Endothelial cell (in vitro differentiated cells): ENCODE measurements around the gene TDP1. TPM values are rescaled to one million over a fixed set of nuclear protein-coding genes. Genes with fewer than 3 reads are reported as not detected.

Experiments
- DNase-seq: peaks from one replicate; pipeline ENCODE4 v3.0.0; 2021; ENCODE audit warnings: low spot score
- H3K27ac Mint-ChIP-seq: one replicate; pipeline ENCODE4 v1.8.0; 2021; ENCODE audit warnings: mixed read lengths, inconsistent platforms; ENCODE audit not compliant: unreplicated experiment
- H3K27me3 Mint-ChIP-seq: one replicate; pipeline ENCODE4 v1.8.0; 2021; ENCODE audit warnings: mild to moderate bottlenecking, moderate library complexity, mixed read lengths, inconsistent platforms; ENCODE audit not compliant: unreplicated experiment
- H3K36me3 Mint-ChIP-seq: one replicate; pipeline ENCODE4 v1.8.0; 2021; ENCODE audit warnings: mild to moderate bottlenecking, low read depth, mixed read lengths, inconsistent platforms; ENCODE audit not compliant: unreplicated experiment
- H3K4me1 Mint-ChIP-seq: one replicate; pipeline ENCODE4 v1.8.0; 2021; ENCODE audit warnings: mild to moderate bottlenecking, mixed read lengths, inconsistent platforms; ENCODE audit not compliant: unreplicated experiment
- H3K4me3 Mint-ChIP-seq: one replicate; pipeline ENCODE4 v1.8.0; 2021; ENCODE audit warnings: mild to moderate bottlenecking, mixed read lengths, inconsistent platforms; ENCODE audit not compliant: unreplicated experiment
- H3K9me3 Mint-ChIP-seq: one replicate; pipeline ENCODE4 v1.8.0; 2021; ENCODE audit warnings: mixed read lengths, inconsistent platforms; ENCODE audit not compliant: unreplicated experiment
- total RNA-seq: library from RNA; stranded (reverse); fragmentation: NEBNext Ultra II Directional; extraction: Animal tissue kit (Norgen Biotek cat#: 25700); gene quantifications from one replicate; pipeline ENCODE4 v1.2.1, GENCODE V29; 2021; ENCODE audit not compliant: unreplicated experiment
- TF ChIP-seq, protein P1 (sequence below): fragments of 200-600 bp; sonication (generic); IDR thresholded peaks from one replicate; pipeline ENCODE4 v1.5.0; 2021; ENCODE audit warnings: antibody characterized with exemption; ENCODE audit not compliant: unreplicated experiment

The TDP1 gene
- total RNA-seq, 1 donor from 2014 or later: 34.9 TPM

DNA sequence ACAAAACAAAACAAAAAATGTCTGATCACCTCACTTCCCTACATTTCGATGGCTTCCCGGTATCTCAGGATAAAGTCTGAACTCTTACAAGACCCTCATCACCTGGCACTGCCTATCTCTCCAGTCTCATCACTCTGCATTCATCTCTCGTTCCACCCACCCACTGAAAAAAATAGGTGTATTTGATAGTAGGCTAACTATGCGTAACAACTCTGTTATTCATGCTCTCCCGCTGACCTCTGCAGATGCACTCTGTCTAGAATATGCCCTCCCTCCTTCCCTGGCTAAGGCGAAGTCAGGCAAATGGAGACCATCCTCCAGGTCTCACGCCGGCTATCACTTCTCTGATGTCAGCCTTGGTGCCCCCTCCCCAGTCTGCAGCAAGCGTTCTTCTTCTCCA lies 46.1 kb upstream of the TDP1 start:
- no peaks in the 10 kb centered on the region for H3K4me1 Mint-ChIP-seq
- no peak overlapping the region for H3K27ac Mint-ChIP-seq
- no peak overlapping the region for H3K4me3 Mint-ChIP-seq
- H3K36me3 Mint-ChIP-seq: no peaks in the 10 kb centered on the region
- DNase-seq: no peak
- H3K9me3 Mint-ChIP-seq: no peaks in the 10 kb centered on the region
- no peaks in the 10 kb centered on the region for H3K27me3 Mint-ChIP-seq
- TF ChIP-seq, protein P1, sequence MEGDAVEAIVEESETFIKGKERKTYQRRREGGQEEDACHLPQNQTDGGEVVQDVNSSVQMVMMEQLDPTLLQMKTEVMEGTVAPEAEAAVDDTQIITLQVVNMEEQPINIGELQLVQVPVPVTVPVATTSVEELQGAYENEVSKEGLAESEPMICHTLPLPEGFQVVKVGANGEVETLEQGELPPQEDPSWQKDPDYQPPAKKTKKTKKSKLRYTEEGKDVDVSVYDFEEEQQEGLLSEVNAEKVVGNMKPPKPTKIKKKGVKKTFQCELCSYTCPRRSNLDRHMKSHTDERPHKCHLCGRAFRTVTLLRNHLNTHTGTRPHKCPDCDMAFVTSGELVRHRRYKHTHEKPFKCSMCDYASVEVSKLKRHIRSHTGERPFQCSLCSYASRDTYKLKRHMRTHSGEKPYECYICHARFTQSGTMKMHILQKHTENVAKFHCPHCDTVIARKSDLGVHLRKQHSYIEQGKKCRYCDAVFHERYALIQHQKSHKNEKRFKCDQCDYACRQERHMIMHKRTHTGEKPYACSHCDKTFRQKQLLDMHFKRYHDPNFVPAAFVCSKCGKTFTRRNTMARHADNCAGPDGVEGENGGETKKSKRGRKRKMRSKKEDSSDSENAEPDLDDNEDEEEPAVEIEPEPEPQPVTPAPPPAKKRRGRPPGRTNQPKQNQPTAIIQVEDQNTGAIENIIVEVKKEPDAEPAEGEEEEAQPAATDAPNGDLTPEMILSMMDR: no peak

DNA sequence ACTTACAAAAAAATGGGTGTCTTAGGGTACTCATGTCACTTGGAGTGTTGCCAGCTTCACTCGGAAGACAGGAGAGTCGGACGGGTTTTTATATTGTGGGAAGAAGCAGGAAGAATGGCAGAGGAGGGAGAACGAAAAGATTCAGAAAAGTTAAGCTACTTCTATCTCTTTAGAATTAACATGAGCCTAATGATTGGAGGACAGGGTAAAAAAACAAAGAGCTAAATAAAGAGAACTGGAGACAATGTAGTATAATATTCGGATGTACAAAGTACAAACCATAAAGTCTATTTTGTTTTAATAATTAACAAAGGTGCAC lies 45.1 kb upstream of the TDP1 start:
- no peak overlapping the region for H3K4me3 Mint-ChIP-seq

DNA sequence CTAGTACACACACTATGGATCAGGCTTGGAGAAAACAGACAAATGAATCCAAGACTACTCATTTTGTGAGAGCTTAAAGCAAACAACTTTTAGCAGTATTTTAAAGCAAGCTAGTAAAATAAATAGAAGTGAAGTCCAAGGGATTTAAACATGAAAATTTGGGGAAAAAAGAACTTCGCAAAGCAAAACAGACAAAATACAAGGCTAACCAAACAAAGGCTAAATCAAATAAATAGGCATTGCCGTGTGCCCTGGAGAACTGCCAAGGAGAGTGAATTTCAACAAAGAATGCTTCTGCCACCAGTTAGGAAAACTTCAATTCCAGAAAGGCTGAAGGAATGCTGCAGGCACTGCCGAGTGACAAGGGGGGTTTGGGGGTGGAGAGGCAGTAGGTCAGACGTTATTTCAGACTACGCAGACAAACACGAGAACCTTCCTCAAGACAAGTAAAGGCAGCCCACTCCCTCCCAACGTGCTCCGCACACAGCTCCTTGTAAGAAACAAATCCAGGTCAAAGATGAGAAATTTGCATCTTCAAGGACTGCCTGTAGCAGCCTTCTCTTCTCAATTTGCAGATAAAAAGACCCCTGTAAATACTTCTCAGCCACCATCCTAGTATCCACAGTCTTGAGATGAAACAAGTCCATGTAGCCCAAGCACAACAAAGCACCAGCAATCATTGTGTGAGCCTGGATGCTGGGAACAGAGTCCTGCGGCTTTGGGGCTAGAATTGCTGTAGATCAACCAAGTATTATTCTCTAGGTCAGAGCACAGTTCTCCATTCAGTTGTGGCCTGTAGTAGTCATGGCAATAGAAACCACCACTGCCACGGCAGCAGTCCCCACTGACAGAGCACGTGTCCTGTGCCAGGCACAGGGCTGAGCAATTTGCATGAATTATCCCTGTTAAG lies 44.5 kb upstream of the TDP1 start:
- Mint-ChIP-seq H3K36me3 (no peaks in the 10 kb centered on the region), H3K27ac (no peak overlapping the region), H3K27me3 (no peaks in the 10 kb centered on the region), H3K4me1 (no peaks in the 10 kb centered on the region), H3K4me3 (no peak overlapping the region), H3K9me3 (no peaks in the 10 kb centered on the region)
- TF ChIP-seq, protein P1: no peak
- no peak for DNase-seq

More for the DNA sequence above, 45.1 kb upstream of the TDP1 start:
- no peaks in the 10 kb centered on the region for H3K36me3 Mint-ChIP-seq
- H3K9me3 Mint-ChIP-seq: no peaks in the 10 kb centered on the region
- no peaks in the 10 kb centered on the region for H3K4me1 Mint-ChIP-seq
- TF ChIP-seq, protein P1: no peak
- H3K27ac Mint-ChIP-seq: peak overlapping the region; percentile 3
- no peak for DNase-seq
- no peaks in the 10 kb centered on the region for H3K27me3 Mint-ChIP-seq

DNA sequence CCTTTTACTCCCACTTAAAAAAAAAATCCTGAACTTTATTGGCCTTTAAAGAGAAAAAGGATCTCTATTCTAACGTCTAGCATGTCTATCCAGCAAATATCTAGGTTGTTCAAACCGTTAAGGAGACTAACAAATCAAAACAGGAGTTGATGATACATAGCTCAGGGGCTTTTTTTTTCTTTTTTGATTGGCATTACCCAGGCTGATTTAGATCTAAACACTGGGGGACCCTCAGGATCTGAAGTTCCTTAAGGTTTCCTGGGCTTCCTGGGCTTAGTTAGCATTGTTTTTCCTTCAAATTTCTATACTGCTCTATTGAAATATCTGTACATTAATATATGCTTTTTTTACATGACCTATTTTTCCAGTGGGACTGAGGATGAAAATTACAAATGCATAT lies 43.5 kb upstream of the TDP1 start:
- Mint-ChIP-seq H3K9me3 (no peaks in the 10 kb centered on the region), H3K27ac (peak overlapping the region; percentile 77), H3K27me3 (no peaks in the 10 kb centered on the region), H3K36me3 (no peaks in the 10 kb centered on the region), H3K4me1 (no peaks in the 10 kb centered on the region), H3K4me3 (no peak overlapping the region)
- no peak for DNase-seq
- TF ChIP-seq, protein P1: no peak

DNA sequence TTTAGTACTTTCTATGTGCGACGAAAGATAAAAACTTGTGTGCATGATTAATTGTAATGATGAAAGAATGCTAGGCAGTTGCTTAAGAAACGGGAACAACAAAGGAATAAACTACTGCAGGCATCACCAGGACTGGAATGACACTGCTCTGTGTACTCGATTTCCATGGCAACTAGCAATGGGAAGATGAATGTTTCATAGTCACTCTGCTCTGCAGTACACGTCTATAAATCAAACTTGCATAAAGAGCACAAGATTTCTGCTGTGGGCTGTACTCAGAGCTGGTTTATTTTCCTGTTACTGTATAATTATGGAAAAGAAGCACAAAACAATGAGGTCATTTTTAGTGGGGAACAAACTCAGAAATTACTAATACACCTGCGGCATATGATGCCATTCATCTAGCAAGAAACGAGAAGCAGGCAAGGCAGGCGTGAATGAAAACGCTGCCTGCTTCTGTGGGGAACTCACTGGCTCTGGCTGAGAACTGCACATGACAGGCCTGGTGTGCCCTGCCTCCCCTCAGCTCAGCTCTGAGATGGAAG lies 43.0 kb upstream of the TDP1 start:
- Mint-ChIP-seq H3K36me3 (no peaks in the 10 kb centered on the region), H3K27ac (peak overlapping the region; percentile 77), H3K9me3 (no peaks in the 10 kb centered on the region), H3K4me3 (no peak overlapping the region), H3K4me1 (no peaks in the 10 kb centered on the region), H3K27me3 (no peaks in the 10 kb centered on the region)
- TF ChIP-seq, protein P1: no peak
- no peak for DNase-seq
